ENCODE measurements around the gene ZNF319. TPM values are rescaled to one million over a fixed set of nuclear protein-coding genes. Genes with fewer than 3 reads are reported as not detected.

Gene ZNF319
- total and polyA plus RNA-seq, 2 of the 4 experiments (the other 2 are of a cell fraction), result 0.90 to 6.3 TPM

DNA sequence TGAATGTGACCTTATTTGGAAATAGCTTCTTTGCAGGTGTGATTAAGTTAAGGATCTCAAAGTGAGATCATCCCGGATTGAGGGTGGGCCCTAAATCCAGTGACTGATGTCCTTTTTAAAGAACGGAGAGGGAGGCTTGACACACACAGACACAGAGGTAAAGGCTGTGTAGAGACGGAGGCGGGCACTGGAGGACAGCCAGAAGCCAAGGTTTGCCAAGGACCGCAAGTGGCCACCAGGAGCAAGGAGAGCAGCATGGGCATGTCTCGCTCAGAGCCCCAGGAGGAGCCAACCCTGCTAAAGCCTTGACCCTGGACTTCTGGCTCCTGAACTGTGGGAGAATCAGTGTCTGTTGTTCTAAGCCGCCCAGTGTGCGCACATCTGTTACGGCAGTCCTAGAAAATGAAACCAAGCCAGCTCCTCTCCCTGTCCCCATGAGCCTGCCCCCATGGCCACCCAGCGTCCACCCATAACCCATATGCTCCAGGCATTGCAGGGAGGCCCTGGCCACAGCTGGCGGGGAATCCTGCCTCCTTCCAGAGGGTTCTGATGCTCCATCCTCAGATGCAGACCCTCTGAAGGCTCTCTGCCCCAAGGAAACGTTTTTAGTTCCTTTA is 44.8 kb downstream of the ZNF319 start:
- no peak overlapping the region for H4K5ac ChIP-seq (ENCODE audit: low read depth, low read length)
- no peak overlapping the region for H4K8ac ChIP-seq (ENCODE audit: low read depth in 2 of 2, low read length in 2 of 2)
- H3K9me1 ChIP-seq (ENCODE audit: insufficient read depth, low read length), result no peaks in the 10 kb centered on the region
- no peak overlapping the region for H3K4me2 ChIP-seq (ENCODE audit: low read depth, low read length)
- H3K27me3 ChIP-seq (ENCODE audit: control insufficient read depth, insufficient read depth, low read length), result peaks cover 38% of the 10 kb centered on the region
- no peak for DNase-seq
- H3K4me3 ChIP-seq (ENCODE audit: insufficient read depth, low read depth, low read length), result no peak overlapping the region
- no peak overlapping the region for H3K56ac ChIP-seq (ENCODE audit: extremely low read depth, insufficient read depth, low read length)
- no peaks in the 10 kb centered on the region for H3K79me1 ChIP-seq (ENCODE audit: low read depth in 1 of 2, low read length in 2 of 2)
- no peak overlapping the region for H3K4ac ChIP-seq (ENCODE audit: low read depth, low read length)
- H3K4me1 ChIP-seq (ENCODE audit: control insufficient read depth, insufficient read depth, low read length), result no peaks in the 10 kb centered on the region
- H3K27ac ChIP-seq (ENCODE audit: insufficient read depth, low read length), result no peak overlapping the region
- no peak for TF ChIP-seq CTCF (conservative IDR thresholded peaks at IDR 0.05; ENCODE audit: low read depth, low read length)
- TF ChIP-seq MXI1 (IDR thresholded peaks at IDR 0.05; ENCODE audit: borderline replicate concordance, low read depth, low read length), result no peak
- no peak for TF ChIP-seq RFX5 (IDR thresholded peaks at IDR 0.05; ENCODE audit: low read depth, low read length)
- no peak for TF ChIP-seq SMC3 (IDR thresholded peaks at IDR 0.05; ENCODE audit: low read depth, low read length)
- no peak for TF ChIP-seq RCOR1 (IDR thresholded peaks at IDR 0.05; ENCODE audit: insufficient replicate concordance, low read length)
- no peak for TF ChIP-seq MAZ (IDR thresholded peaks at IDR 0.05; ENCODE audit: borderline replicate concordance, low read depth, low read length)
- TF ChIP-seq POLR2A (IDR thresholded peaks at IDR 0.05; ENCODE audit: low read depth, low read length), result no peak
- TF ChIP-seq CHD1 (IDR thresholded peaks at IDR 0.05; ENCODE audit: low read depth, low read length), result no peak
- TF ChIP-seq BHLHE40 (IDR thresholded peaks at IDR 0.05; ENCODE audit: low read depth, low read length), result no peak
- ChIA-PET POLR2A (ENCODE audit: unreplicated experiment) (no interaction called here), CTCF (interaction anchor here (0.5 kb wide), 1 partner anchor 464 kb away, joined by 3 read pairs; no protein-coding TSS in a partner anchor)
- dilution Hi-C loops (cut with HindIII; ENCODE audit: low sequenced_read_pairs, unreplicated experiment) (no loop called here), in situ Hi-C loops (cut with MboI; ENCODE audit: low sequenced_read_pairs) (no loop called here), intact Hi-C loops (cut with micrococcal nuclease) (no loop called here)
- H3K9me3 ChIP-seq (ENCODE audit: control insufficient read depth, insufficient read depth, low read length), result no peaks in the 10 kb centered on the region
- no TSS peak for BruUV-seq (replicated peaks)
- H3K14ac ChIP-seq (replicated peaks; ENCODE audit: low read depth, low read length), result no peak overlapping the region
- H2BK5ac ChIP-seq (ENCODE audit: low read depth, low read length, poor library complexity, severe bottlenecking), result no peak overlapping the region
- no peak overlapping the region for H2AFZ ChIP-seq (replicated peaks; ENCODE audit: low read length, poor library complexity)
- no peak overlapping the region for H2AK5ac ChIP-seq (ENCODE audit: low read depth, low read length)
- no peak overlapping the region for H2BK120ac ChIP-seq (ENCODE audit: low read depth, low read length)
- H3K36me3 ChIP-seq (ENCODE audit: control insufficient read depth, insufficient read depth, low read length), result no peaks in the 10 kb centered on the region
- no peak overlapping the region for H4K91ac ChIP-seq (ENCODE audit: insufficient read depth, low read depth, low read length)
- no peak overlapping the region for H2BK15ac ChIP-seq (ENCODE audit: low read depth, low read length)
- no peak overlapping the region for H3K9ac ChIP-seq (ENCODE audit: low read depth, low read length)
- no peaks in the 10 kb centered on the region for H4K20me1 ChIP-seq (ENCODE audit: insufficient read depth, low read length)
- H2AK9ac ChIP-seq (replicated peaks; ENCODE audit: low read depth, low read length, poor library complexity), result peak overlapping the region; percentile 37
- H3K18ac ChIP-seq (ENCODE audit: low read depth, low read length), result no peak overlapping the region
- WGBS, 2 experiments (ENCODE audit: extremely low coverage in 2 of 2, insufficient read length in 1 of 2), result 33% methylated on average over 5 of the region's 12 CpGs; no CpG with 5 or more reads in 1 of the 2 experiments
- no peak for ATAC-seq (ENCODE audit: low read depth)
- H3K23ac ChIP-seq (ENCODE audit: low read depth, low read length), result no peak overlapping the region
- H2BK20ac ChIP-seq (ENCODE audit: low read depth, low read length), result no peak overlapping the region
